GM10266 (cell line): ENCODE results near the gene COPG2.

Source experiments
- DNase-seq: peaks from one replicate; pipeline ENCODE4 v3.0.0; 2012; ENCODE audit errors: extremely low spot score
- TF ChIP-seq, protein P1 (sequence below): IDR thresholded peaks from 2 replicates; pipeline ENCODE4 v1.5.1; 2012; ENCODE audit warnings: mild to moderate bottlenecking, low read depth; ENCODE audit not compliant: control insufficient read depth, insufficient read depth; ENCODE audit errors: missing control alignments

Gene COPG2

DNA sequence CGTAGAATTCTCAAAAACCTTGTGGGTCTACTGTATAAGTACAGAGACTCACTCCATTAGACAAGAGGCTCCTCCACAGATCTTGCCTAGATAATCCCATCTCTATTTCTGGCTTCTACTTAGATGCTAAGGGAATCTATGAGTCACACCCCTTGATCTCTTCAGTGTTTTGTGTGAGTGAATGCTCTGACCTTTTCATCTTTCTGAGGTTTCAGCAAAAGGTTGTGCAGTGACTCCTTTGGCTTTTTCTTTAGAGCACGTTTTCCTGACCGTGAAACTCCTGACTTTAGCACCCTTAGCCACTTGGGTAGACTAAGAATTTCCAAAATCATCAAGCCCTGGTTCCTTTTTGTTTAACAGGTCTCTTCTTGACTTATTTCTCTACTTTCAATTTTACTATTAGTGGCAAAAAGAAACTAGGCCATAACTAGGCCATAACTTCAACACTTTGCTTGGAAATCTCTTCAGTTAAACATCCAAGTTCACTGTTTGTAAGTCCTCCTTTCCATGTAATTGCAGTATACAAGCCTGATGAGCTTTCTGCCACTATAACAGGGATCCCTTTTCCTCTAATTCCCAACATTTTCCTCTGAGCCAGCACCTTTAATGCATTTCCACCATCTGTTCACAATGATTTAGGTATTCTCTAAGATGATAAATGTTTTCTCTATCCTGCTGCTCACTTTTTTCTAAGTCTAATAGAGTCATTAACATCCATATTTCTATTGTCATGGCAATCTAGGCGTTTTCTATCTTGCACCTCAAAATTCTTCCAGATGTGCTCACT lies 19.4 kb downstream of the COPG2 start:
- DNase-seq, result peak; percentile 50
- TF ChIP-seq, protein P1, sequence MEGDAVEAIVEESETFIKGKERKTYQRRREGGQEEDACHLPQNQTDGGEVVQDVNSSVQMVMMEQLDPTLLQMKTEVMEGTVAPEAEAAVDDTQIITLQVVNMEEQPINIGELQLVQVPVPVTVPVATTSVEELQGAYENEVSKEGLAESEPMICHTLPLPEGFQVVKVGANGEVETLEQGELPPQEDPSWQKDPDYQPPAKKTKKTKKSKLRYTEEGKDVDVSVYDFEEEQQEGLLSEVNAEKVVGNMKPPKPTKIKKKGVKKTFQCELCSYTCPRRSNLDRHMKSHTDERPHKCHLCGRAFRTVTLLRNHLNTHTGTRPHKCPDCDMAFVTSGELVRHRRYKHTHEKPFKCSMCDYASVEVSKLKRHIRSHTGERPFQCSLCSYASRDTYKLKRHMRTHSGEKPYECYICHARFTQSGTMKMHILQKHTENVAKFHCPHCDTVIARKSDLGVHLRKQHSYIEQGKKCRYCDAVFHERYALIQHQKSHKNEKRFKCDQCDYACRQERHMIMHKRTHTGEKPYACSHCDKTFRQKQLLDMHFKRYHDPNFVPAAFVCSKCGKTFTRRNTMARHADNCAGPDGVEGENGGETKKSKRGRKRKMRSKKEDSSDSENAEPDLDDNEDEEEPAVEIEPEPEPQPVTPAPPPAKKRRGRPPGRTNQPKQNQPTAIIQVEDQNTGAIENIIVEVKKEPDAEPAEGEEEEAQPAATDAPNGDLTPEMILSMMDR, result no peak

DNA sequence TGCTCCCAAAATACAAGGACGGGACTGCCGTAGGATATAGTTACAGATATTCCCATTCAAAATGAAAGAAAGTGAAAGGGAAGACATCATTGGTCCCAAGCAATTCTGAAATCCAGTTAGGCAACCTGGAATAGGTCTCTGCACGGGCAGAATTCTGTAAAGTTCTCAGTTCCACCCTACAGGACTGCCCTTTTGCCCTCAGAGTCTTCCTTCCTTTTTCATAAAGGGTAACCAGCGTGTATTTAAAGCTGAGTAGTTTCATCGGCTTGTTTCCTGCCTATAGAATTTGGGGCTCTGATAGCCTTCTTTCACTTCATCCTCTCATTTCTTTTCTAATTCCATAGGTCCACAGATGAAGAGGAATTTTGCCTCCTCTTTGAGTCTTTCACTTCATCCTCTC lies 20.0 kb downstream of the COPG2 start:
- TF ChIP-seq, protein P1, result no peak
- DNase-seq, result no peak

DNA sequence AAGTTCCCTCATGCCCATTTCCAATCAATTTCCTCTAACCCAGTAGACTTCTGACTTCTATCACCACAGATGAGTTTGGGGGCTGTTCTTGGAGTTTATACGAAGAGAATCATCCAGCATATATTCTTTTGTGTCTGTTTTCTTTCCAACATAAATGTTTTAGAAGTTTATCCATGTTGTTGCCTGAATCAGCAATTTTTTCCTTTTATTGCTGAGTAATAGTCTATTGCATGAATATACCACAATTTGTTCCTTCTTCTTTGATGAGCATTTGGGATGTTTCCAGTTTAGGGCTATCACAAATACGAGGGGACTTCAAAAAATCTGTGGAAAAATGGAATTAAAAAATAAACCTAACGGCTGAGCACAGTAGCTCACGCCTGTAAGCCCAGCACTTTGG lies 26.2 kb downstream of the COPG2 start:
- no peak for DNase-seq
- TF ChIP-seq, protein P1, result no peak

DNA sequence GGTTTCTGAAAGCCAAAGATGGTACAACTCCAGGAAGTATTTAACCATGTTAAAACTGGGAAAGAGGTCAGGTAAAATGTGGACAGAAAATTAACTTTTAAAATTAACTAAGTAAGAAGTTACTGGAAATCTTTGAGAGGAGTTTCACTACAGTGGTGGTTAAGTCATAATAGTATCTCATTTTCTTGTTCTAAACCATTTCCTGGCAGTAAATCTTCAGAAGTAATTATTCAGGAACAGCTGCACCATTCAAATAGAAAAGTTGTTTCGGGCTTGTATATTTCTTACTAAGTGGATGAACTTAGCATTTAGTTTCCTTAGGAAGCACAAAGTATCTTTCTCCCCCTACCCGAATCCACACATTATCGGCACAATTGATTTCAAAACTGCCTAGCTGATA lies 27.1 kb downstream of the COPG2 start:
- no peak for DNase-seq
- TF ChIP-seq, protein P1, result no peak

DNA sequence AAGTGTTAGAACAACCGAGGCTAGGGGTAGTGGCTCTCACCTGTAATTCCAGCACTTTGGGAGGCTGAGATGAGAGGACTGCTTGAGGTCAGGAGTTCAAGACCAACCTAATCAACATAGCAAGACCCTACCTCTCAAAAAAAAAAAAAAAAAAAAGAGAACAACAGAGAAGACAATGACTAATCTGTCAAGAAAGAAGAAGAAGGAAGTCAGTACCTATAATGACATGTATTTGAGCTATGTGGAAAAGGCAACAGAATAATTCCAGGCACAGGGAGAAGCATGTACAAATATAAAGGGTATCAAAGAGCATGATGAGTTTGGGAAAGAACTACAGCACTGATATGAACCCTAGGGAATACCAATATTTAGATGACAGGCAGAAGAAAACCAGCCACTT lies 27.5 kb downstream of the COPG2 start:
- DNase-seq, result no peak
- TF ChIP-seq, protein P1, result no peak

DNA sequence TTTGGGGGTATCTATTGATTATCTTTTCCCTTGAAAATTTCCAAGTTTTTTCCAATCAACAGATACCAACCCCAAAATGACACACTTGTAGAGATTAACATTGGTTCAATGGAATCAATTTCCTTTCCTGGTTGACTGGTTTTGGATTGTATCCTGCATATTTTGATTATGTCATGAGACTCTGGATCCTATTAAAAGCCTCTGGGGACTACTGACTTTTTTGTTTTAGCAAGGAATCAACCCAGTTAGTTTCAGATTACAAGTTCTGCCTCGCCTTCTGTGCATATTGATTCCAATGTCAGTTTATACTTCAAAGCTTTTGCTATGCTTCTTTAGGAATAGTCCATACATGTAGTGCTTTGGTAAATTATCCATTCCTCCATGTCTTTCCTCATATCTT lies 29.2 kb downstream of the COPG2 start:
- DNase-seq, result no peak
- TF ChIP-seq, protein P1, result no peak

DNA sequence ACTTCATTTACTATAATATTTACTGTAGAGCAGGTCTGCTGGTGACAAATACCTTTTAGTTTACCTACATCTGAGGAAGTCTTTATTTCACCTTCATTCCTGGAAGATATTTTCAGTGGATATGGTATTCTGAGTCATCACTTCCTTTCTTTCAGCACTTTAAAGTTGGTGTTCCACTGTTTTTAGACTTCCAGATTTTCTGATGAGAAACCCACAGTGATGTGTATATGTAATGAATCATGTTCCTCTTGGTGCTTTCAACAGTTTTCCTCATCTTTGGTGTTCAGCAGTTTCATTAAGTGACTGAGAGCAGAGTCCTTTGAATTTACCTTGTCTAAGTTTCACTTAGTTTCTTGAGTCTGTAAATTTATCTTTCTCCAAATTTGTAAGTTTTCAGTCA lies 36.4 kb downstream of the COPG2 start:
- no peak for DNase-seq
- TF ChIP-seq, protein P1, result no peak
